ENCODE data around the gene SSUH2.
"Not testable (repeated sequence)": the region's sequence is repeated elsewhere in the genome, so short reads cannot be mapped to it uniquely, and the experiment has no call there.

The SSUH2 gene

DNA sequence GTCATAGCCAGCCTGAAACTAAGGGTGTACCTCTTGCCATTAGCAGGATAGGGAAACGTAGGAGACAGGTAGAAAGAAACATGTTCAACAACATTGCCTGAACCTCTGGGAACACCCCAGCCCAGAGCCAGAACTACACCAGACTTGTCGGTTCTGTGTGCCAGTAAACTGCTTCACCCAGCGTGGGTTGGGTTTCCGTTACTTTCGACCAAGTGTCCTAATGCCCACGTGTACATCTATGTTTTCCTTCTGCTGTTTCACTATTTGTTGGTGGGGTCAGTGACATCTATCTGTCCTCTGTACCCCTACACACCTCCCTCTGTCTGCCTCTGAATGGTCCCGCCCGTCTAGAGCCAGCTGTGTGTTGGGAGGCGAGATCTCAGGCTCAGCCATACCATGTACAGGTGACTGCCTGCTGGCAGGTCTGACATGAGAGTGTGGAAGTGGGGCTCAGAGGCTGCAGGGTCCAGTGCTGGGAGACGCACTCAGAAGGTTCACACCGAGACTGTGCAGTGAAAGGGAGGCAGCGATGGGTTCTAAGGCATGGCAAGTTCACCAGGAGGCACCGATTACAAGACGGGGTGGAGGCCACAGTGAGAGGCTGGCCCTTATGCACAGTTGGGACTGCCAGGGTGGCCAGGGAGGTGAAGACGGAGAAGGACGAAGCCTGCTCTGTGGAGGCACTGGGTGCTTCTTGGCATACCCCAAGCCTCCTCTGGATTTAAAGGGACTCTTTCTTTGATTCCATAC is 36.4 kb downstream of the SSUH2 start:
- DNase-seq, result no peak

DNA sequence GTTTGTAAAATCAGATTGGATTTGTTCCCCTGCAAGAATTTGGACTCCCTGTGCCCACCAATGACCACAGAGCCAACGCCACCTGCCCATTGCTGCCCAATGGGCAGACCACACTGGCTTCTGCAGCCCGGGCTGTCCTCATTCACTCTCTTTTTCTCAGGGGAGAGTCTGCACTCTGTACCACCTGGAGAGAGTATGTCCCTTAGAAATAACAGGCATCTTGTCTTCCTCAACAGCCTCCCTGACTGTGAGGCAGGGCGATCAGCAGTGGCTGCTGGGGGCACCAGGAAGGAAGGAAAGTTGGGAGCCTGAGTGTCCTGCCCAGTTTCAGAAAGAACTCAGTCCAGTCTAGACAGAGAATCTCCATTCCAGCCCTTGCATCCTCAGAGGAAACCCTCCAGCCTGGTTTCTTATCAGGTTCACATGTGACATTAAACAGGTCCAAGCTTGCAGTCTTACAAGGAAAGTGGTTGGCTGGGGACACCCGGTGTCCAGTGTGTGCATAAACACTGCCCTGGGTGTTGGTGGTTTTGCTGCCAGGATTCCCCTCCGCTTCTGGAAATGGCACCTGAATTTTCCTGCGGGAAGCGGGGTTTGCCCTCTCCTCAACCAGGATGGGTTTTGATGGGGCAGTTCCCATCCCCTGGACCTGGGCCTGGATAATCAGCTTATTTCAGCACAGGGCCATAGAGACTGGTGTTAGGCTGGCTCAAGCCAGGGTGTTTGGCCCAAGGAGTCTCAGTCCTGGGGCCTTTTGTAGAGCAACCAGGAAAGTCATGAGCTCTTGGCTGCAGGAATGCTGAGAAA is 37.2 kb downstream of the SSUH2 start:
- peak; percentile 51 for DNase-seq

DNA sequence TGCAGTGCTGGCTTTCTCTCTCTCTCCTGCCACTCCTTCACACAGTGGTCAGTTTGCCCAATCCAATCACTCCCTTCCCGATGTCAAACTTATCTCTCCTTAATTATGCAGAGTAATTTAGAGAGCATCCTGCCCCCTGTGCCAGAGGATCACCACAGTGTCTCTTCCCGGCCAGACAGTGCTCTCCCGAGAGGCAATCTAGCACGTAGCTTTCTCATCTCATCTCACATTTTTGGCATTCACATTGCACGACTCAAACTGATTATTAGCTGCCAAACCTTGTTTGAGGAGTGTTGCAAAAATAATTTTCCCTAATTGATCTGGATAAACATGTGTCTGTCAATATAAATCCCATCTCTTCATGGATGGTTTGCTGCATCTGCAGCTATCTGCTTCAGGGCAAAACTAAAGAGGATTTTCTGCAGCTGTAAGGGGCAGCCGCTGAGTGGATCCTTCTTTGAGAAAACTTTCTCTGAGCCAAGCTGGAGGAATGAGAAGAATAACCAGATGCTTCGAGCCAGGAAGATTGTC is 37.8 kb downstream of the SSUH2 start:
- no peak for DNase-seq

DNA sequence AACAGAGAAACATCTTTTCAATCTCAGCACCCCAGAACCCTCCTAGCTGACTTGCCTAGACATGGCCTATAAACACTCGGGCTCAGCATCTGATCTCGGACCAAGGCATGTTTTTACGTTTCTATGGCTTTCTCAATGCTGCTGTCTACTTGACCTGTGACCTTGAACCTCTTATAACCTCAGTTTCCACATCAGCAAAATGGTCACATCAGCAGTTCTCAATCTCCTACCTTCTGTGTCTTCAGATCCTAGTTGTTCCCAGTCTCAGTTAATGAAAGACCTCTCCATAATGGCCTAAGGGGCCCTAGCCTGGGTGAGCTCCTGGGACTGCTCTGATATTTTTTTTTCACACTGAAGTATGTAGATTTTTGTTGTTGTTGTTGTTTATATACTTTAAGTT is 39.6 kb downstream of the SSUH2 start:
- no peak for DNase-seq

DNA sequence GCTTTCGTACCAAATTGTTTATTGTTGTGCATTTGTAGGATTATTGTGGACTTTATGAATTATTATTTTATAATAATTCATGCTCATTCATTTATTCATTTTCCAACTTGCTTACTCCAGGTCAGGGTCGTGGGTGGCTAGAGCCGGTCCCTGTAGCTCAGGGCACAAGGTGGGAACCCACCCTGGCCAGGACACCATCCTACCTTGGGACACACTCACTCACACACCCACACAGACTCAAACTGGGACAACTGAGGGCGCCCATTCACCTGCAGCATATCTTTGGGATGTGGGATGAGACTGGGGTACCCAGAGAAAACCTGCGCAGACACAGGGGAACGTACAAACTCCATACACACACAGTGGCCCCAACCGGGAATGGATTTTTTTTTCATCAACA is 40.6 kb downstream of the SSUH2 start:
- no peak for DNase-seq

DNA sequence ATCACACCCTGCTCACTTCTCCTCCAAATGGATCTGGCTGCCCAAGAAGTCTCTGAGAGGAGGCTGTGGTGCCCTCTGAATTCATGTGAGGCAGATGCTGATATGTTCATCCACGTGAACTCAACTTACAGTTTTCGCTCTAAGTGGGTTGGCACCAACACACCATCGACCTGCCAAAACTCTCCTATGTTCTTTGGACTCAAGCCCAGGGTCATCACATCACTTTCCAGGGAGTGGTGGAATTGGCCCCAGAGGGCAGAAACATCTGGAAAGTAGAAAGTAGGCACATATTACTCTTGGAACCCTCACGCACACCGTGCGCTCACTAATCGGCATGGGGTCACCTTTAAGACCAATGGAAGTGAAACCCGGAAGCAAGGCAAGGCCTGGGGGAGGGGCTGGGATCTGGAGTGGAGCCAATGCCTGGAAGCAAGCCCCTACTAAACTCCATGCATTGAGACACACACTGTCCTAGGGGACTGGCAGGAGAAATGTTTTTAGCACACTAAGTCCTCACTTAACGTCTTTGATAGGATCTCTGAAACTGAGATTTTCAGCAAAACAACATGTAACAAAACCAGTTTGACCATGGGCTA is 41.4 kb downstream of the SSUH2 start:
- no peak for DNase-seq

DNA sequence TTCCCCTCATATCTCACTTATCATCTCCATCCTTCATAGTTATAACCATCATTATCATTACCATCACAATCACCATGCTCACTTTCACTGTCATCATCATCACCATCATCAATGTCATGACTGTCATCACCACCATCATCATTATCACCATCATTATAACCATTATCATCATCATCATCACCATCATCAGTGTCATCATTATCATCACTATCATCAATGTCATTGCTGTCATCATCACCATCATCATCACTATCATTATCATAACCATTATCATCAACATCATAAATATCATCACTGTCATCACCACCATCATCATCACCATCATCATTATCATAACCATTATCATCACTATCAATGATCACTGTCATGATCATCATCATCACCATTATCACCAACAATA is 44.1 kb downstream of the SSUH2 start:
- no peak for DNase-seq

DNA sequence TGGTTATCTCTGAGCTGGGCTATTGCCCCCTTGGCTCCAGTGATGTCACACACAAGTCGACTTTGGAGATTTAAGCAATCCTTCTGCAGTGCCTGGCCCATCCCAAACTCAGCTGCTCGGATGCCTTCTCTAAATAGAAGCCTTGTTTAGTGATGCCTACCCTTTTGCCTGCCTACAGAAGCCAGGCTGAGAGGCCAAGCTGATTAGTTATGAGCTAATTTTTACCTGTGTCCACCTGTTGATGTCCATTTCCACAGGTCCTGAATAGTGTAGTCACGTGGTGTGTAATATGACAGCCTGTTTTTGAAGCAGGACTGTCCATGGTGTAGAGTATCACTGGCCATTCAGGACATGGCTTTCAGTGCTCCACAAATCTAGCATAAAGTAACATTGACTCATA is 45.5 kb downstream of the SSUH2 start:
- no peak for DNase-seq

DNA sequence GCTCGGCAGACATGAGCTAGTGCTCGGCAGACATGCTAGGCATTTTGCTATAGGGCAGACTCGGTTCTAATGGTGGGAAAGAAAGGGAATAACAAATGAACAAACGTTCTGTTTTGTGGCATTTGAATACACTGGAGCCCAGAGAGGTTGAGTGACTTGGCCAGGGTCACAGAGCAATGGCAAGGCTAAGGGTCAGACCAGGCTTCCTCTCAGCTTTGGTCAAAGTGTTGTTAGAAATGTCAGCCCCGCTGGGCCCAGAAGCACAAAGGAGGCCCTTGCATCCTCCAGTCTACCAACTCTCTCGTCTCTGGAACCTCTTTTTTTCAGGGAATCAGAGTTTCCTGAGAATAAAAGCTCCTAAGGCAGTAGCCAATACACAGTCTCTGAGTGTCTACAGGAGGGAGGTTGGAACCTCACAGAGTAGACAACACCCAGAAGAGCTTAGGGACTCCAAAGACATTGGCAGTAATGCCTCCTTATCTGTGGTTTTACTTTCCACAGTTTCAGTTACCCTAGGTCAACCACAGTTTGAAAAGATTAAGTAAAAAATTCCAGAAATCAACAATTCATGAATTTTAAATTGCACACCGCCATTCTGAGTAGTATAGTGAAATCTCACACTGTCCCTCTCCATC is 47.3 kb downstream of the SSUH2 start:
- no peak for DNase-seq

DNA sequence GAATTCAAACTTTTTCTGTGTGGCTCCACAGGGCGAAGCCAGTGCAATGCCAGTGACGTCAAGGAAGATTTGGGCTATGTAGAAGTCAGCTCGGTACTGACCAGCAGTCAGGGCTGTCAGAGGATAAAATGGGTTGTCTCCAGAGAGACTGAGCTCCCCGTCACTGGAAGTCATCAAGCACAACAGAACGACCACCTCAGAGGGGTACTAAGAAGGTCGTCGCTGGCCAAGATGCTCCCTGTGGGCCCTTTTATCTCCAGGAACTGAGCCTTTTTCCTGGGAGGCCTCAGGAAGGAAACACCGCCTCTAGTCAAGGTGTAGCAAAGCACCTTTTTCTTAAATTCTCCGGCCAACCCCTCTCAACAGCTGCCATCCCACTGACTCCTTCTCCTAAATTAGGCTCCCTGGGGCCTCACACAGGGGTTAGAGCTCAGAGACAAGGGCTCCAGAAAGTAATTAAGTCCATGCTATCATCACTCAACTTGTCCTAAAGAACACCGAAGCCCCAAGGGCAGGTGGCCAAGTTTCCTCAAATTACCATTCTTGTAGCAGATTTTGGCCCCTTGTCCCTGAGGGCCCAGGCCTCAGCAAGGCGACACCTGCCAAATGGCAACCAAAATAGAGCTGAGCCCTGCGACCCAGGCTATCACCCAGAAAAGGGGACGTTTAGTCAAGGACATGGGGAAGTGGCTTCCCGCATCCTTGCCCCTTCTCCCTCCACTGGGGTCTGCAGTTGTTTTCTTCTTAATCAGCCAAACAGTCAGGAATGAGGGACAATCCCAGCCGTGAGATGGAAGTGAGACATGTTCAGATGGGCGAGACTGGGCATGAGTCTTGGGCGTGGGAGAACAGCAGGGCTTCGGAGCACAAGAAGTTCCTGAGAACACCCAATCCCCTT is 48.0 kb downstream of the SSUH2 start:
- DNase-seq, result no peak

DNA sequence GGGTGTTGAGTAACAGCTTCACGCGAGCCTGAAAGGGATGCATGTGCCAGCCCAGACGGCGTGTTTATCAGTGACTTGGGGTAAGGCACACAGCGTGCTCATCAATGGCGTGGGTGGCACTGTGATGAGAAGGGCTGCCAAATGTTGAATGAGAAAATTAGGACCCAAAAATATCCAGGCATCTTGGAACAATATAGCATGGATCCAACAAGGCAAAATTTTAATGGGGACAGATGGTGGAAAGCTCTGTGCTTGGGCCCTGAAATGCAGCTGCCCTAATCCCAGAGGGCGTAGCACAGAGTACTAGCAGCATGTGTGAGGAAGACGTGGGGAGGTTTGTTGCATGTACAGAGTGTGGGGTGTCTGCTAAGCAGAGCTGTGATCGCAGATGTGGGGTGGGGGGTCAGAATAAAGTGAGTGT is 48.9 kb downstream of the SSUH2 start:
- DNase-seq, result no peak

DNA sequence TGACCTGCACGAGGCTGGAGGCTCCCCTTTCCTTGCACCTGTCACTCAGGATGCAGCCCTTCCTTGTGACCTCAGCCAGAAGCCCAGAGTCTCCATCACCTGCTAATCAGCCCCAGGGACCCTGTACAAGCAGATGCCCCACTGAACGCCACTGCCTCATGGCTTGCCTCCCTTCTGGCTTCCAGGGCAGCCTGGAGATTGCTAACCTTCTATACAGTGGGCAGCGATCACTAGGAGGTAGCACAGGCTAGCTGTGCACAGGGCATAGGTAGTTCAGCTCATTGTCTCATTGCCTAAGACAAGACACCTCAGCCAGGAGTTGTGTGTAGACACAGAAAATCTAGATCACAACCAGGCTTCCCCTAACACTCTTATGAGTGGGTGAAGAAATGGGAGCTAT is 49.3 kb downstream of the SSUH2 start:
- DNase-seq, result no peak

DNA sequence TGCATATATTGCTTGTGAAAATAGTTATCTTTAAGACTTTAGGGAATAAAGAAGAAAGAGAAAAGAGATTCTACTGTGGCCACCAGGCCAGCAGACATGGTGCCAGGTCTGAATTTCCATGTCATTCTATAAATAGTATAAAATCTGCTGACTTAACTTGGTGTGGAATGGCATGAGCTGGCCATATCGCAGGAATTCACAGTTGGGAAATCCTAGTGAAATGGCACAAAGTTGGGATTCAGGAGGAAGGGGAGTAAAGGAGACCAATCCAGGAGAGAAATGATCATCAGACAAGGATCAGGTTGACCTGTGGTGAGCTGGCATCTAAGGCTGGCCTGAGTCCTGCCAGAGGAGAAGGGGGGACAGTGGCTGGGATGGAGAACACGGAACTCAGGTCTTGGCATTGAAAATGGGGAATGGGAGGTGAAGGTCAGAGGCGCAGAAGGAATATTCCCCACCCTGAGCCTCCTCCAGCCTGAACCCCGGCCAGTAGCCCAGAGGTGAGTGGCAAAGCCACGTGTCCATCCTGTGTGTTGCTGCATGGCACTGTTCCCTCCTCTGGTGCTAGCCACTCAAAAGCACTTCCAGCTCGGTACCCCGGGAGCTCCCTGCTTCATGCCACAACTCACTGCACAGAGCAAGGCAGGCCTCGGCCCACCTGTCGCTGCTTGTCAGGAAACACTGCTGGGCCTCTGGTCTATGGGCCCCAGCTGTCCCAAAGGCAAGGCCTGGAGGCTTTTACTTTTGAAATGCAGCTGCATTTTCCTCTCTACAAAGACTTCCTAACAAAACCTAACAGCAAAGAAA is 51.4 kb downstream of the SSUH2 start:
- no peak for DNase-seq

DNA sequence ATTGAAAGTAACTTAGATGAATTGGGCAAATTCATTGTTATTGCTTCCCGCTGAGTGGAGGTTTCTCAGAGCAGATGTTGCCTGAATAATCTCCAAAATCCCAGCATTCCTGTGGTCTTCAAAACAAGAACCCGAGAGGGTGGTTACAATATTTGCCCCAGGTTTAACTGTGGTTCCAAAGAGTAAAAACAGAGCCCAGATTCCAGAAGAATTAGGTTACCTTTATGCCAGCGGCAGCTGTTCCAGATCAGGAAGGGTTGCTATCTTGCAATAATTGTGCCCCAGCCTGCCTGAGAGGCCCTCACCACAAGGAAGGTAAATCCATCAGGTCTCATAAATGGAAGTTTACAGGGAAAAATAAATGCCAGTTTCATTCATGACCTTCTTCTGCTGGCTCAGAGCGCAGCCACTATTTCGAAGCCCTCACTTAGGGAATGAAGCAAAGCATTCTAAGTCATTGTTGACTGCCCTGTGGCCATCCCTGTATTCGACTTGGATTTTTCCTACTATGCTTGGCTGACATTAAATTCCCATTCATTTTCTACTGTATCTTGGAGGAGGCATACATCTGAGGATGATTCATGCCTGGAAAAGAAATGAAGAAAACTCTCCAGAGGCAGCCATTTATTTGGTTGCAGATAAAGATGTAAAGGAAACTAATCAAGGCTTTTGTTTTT is 54.6 kb downstream of the SSUH2 start:
- DNase-seq, result no peak

DNA sequence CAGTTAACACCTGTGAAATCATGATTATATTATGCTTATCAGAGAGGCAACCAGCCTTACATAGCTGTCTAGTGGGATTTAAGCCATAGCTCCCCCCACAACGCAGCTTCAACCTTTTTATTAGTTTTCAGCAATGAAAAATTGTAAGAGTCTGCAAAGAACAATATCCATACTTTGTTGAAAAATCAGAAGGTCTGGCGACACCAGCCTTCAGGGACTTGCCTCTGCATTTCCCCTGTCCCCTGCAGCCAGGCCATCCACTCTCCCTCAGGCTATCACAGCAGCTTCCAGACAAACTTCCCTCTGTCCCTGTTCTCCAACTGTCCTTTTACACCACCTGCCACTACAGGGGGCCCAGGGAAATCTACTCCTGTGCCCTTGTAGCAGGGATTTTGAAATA is 59.9 kb downstream of the SSUH2 start:
- no peak for DNase-seq

DNA sequence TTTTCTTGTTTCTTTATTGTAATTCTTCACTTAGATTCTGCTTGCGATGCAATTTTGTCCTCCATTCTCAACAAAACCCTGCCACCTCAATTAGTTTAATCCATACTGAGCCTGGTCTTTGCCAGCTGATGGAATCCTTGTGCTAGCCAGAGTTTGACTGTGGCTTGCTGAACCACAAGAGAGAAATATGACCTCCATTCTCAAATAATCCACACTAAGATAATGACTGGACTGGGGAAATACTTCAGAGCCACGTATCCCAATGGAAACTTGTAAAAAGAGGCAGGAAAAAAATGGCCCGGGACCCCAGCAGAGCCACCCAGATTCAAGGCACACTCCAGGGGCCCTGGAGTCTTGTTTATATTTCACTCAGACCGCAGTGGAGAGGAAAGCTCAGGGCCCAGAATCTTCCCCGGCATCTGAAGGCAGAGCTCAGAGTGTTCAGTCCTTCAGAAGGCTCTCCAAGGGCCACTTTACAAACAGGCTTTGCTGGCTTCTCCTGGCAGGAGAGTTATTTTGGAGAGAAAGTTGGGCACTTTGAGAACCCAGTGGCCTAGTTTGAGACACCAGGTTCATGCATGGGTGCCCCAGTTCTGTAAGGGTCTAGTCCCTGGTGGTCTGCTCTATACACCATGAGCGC is 62.7 kb downstream of the SSUH2 start:
- no peak for DNase-seq

DNA sequence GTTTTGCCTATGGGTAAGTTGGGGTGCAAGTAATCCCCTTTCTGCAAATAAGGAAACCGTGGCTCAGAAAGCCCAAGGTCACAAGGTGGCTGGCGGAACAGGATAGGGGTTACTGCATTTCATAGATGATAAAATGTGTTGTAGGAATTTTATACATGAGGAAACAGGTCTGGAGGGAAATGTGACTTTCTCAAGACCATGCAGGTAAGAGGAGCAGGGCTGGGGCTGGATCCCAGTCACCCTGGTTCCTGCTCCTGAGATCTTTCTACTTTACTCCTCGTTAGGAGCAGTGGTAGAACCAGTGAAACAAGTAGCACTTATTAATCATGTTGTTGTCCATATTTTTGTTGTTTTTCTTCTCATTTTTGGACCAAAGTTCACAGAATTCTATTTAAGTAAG is 63.2 kb downstream of the SSUH2 start:
- DNase-seq, result no peak

DNA sequence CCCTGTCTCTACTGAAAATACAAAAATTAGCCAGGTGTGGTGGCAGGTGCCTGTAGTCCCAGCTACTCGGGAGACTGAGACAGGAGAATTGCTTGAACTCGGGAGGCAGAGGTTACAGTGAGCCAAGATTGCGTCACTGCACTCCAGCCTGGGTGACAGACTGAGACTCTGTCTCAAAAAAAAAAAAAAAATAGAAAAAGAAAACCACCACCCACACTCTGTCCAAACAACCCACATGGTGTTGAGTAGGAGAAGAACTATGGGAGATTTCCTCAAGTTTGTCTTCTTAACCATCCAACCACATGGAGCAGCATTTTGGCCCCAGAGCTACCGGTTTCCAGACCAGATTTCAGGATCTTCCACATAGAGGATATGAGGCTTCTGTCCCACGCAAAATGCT is 64.2 kb downstream of the SSUH2 start:
- DNase-seq, result not testable (repeated sequence)

DNA sequence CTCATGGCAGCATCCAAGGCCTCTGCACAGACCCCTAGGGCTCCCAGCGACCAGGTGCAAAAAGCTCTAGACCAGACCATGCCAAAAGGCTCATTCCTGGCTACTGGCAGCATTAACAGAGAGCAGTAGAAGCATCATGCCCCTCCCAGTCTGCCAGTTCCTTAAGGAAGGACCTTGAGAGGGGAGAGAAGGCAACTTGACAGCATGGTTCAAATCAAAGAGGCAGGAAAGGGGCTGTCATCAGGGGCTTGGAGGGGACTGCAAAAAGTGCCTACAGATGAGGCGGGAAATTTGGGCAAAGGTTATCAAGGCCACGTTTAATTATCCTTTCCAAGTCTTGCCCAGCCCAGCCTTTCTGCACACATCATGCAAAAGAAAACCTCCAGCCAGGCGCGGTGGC is 64.7 kb downstream of the SSUH2 start:
- no peak for DNase-seq

DNA sequence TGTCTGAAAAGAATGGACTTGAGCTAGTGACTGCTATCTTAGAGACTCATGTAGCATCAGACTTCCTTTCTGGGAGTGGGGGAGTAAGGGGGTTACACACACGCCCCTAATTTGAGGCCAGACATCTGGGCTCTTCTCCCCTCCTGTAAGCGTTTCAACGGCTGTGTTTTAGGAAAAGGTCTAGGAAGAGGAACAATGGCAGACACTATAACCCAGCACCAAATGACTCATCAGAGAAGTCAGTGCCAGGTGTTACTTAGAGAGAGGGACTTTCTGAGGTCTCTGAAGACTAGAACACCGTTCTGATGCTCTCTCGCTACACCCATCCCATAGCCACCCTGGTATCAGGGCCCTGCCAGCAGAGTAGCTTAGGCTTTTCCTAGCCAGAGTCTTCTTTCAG is 65.5 kb downstream of the SSUH2 start:
- DNase-seq, result peak; percentile 9

All from DMS53 (cell line).